Brain microvascular endothelial cell (primary cell): ENCODE measurements around the gene GGACT.

Experiments
- DNase-seq: peaks from one replicate; pipeline ENCODE4 v3.0.0-alpha.2; 2020
- H3K27ac ChIP-seq: fragments of 250-450 bp; sonication (Bioruptor Pico); 2 replicates; pipeline ENCODE4 v1.5.1; 2020; ENCODE audit warnings: mild to moderate bottlenecking, moderate library complexity
- H3K27me3 ChIP-seq: fragments of 250-450 bp; sonication (Bioruptor Pico); replicated peaks from 2 replicates; pipeline ENCODE4 v1.5.1; 2020; ENCODE audit warnings: mild to moderate bottlenecking
- H3K36me3 ChIP-seq: fragments of 250-450 bp; sonication (Bioruptor Pico); replicated peaks from 2 replicates; pipeline ENCODE4 v1.5.1; 2020; ENCODE audit warnings: mild to moderate bottlenecking
- H3K4me3 ChIP-seq: 2 replicates; pipeline ENCODE4 v1.5.1; 2011; ENCODE audit warnings: low read depth, mild to moderate bottlenecking, control low read depth, low read length, moderate library complexity
- in situ Hi-C: cut with HindIII; loops from 2 replicates; pipeline ENCODE4 v1.10.0; 2017; ENCODE audit warnings: low sequenced_read_pairs, low pct_ligation_motif_present
- TF ChIP-seq, protein P1 (sequence below): IDR thresholded peaks from 2 replicates; pipeline ENCODE4 v1.5.1; 2011; ENCODE audit warnings: low read depth, mild to moderate bottlenecking, moderate library complexity, low read length, control low read depth, inconsistent platforms; ENCODE audit errors: missing control alignments

GGACT gene

DNA sequence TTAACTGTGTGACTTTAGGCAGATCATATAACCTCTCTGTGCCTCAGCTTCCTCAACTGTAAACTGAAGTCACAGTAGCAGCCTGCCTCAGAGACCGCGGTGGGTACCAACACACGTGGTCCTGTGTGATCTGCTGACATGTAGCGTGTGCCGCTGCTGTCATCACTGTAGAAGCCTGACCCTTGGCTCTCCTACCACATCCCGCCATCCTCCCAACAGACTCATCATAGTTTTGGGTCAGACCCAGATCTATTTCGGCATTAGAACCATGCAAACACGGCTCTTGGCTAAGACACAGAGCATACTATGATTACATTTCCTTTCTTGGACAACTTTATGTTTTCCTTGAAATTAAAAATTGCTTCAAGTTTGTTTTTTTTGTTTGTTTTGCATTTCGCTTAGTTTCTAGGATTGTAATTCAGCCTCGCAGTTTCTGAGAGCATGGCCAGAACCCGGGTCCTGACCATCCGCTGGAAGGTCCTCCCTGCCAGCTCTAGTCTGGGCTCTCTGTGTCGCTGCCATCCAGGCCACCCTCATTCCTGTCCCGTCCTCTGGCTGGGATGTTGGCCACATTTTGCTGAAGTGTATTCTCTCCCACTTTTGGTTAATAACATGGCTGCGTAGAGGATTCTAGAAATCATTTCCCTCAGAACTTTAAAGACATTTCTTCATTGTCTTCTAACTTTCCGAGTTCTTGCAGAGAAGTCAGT is 53.0 kb downstream of the GGACT start:
- TF ChIP-seq, protein P1, sequence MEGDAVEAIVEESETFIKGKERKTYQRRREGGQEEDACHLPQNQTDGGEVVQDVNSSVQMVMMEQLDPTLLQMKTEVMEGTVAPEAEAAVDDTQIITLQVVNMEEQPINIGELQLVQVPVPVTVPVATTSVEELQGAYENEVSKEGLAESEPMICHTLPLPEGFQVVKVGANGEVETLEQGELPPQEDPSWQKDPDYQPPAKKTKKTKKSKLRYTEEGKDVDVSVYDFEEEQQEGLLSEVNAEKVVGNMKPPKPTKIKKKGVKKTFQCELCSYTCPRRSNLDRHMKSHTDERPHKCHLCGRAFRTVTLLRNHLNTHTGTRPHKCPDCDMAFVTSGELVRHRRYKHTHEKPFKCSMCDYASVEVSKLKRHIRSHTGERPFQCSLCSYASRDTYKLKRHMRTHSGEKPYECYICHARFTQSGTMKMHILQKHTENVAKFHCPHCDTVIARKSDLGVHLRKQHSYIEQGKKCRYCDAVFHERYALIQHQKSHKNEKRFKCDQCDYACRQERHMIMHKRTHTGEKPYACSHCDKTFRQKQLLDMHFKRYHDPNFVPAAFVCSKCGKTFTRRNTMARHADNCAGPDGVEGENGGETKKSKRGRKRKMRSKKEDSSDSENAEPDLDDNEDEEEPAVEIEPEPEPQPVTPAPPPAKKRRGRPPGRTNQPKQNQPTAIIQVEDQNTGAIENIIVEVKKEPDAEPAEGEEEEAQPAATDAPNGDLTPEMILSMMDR: no peak
- H3K36me3 ChIP-seq: no peaks in the 10 kb centered on the region
- no peak for DNase-seq
- no peak overlapping the region for H3K4me3 ChIP-seq
- no peak overlapping the region for H3K27ac ChIP-seq
- no peaks in the 10 kb centered on the region for H3K27me3 ChIP-seq
- in situ Hi-C loops: no loop called here

DNA sequence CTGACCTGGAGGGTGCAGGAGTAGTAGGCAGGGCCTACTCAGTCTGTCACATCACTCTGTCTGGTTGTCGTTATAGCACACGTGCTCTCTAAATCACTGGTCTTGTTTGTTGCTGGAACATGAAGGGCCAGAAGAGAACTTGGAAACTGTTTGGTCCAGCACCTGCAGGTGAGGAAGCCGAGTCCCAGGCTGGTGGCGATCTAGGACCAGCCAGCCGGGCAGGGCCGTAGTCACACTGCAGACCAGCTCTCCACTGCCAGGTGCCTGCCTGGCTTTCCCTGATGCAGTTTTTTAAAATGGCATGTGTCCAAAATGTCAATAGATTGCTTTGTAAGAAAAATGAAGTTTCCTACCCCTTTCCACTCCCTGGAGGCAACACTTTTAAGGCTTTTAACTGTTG is 53.7 kb downstream of the GGACT start:
- no peaks in the 10 kb centered on the region for H3K27me3 ChIP-seq
- DNase-seq: no peak
- no peak overlapping the region for H3K4me3 ChIP-seq
- in situ Hi-C loops: no loop called here
- TF ChIP-seq, protein P1: no peak
- no peak overlapping the region for H3K27ac ChIP-seq
- H3K36me3 ChIP-seq: no peaks in the 10 kb centered on the region

DNA sequence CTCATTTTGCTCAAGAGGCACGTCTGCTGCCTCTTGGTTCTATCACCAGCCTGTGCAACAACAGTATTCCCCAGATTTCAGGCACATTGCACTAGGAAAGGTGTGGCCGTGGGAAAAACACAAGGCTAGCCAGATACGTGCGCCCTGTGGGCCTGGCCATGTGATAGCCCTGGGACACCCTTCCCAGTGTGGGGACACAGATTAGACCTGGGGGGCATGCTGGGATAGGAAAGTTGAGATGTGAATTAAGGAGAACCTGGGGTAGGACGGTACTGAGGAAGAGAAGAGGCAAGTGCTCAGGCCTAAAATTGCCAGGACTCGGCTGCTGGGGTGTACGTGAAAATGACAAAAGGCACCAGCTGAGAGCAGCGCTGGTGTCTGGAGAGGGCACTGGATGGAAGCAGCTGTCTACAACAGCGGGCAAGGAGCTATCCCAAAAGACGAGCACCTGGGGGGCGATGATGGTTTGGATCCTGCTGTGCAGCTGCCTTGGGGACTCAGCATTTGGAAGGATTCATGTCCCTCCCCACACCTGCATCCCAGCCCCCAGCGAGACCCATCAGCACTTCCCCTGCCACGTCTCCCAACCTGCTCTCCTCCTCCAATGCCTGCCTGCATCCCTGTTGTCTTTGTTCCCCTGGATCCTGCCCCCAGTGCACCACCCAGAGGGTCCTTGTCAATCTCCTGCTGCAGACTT is 54.3 kb downstream of the GGACT start:
- DNase-seq: no peak
- no peak overlapping the region for H3K27ac ChIP-seq
- TF ChIP-seq, protein P1: no peak
- no peak overlapping the region for H3K4me3 ChIP-seq
- no peaks in the 10 kb centered on the region for H3K27me3 ChIP-seq
- in situ Hi-C loops: no loop called here
- H3K36me3 ChIP-seq: no peaks in the 10 kb centered on the region

DNA sequence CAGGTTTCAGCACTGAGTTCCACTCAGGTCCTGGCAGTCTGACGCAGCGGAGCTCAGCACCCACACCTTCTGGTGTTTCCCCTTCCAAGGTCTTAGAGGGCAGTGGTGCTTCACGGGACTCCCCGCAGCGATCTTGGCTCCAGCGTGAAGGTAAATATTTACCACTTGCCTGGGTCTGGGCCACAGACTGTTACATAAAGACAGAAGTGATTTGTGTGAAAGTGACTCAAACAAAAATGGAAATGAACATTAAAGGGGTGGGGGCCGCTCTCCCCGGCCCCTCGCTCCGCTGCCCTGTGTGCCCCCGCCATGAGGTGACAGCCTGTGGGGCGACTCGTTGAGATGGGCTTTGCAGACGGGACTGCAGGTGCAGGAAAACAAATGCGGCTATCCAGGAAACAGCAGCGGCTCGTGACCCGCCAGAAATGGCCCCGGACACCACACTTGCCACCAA is 55.0 kb downstream of the GGACT start:
- DNase-seq: no peak
- no peaks in the 10 kb centered on the region for H3K27me3 ChIP-seq
- H3K4me3 ChIP-seq: no peak overlapping the region
- in situ Hi-C loops: no loop called here
- TF ChIP-seq, protein P1: no peak
- H3K36me3 ChIP-seq: no peaks in the 10 kb centered on the region
- no peak overlapping the region for H3K27ac ChIP-seq

DNA sequence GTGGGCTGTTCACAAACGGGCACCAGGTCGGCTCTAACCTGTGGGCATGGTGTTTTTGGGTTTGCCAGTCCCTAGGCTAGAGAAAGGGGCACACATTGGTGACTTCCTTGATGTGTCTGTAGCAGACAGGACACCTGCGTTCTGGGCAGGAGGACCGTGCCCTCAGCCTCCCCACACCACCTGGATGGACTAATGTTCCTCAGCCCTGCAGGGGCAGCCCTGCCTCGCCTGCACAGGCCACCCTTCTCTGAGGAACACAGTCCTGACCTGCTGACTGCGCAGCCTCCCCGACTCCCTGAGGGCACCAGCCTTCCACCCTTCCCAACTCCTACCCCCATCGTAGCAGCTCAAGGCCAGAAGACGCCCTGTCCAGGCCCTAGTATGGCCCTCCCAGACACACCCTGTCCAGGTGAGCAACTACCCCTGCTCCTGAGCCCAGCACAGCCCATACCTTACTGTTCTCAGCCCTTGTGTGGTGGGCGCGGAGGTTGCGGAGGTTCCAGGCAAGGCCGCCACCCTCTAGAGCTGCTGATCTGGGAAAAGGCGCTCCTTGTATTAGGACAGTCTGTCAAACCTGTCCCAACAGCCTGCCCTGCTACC is 55.7 kb downstream of the GGACT start:
- in situ Hi-C loops: no loop called here
- TF ChIP-seq, protein P1: no peak
- DNase-seq: no peak
- Histone ChIP-seq H3K4me3 (no peak overlapping the region), H3K27me3 (no peaks in the 10 kb centered on the region), H3K27ac (no peak overlapping the region), H3K36me3 (no peaks in the 10 kb centered on the region)
